ENCODE measurements around the gene MEX3A. TPM values are rescaled to one million over a fixed set of nuclear protein-coding genes. Genes with fewer than 3 reads are reported as not detected.
"Not testable (repeated sequence)": the region's sequence is repeated elsewhere in the genome, so short reads cannot be mapped to it uniquely, and the experiment has no call there.

MEX3A gene
- total RNA-seq, 1 experiment from 2014 or later: 90.0 TPM

DNA sequence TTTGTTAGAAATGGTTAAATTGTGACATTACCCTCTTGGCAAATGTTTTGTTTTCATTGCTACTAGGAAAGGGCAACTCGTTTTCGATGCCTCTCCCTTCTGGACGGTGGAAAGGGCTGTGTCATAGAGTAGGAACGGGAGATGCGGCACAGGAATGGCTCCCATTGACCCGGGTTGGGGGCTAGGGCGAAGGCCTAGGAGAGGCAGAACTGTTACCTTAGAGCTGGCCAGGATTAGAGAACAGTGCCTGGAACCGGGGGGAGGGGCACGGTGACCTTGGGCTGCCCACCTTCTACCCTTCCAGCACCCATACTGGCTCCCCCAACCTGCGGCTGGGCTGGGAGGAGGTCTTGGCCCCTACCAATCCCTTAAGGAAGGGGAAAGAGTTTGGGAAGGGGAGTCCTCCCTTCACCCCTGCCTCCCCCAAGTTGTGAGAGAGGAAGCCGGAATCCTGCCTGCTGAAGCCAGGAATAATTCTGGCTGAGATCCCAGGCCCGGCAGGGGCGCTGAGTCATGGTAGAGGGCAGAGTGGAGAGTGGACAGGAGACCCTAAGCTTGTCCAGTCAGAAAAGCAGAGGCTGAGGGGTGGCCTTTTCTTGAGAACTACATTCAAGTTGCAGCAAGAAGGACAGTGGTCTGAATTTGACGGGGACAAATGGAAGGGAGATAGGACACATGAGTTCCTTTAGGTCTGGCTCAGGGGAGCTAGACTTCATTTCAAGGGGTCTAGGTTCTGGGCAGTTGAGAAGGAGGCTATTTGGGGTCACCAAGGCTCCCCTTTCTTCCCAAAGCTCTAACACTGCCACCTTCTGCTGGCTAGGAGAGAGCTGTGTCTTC lies 40.5 kb upstream of the MEX3A start:
- Histone ChIP-seq H3K36me3 (ENCODE audit: insufficient read depth, low read length, poor library complexity, severe bottlenecking) (no peaks in the 10 kb centered on the region), H3K4me1 (ENCODE audit: insufficient read depth, low read length, poor library complexity, severe bottlenecking) (peaks cover 84% of the 10 kb centered on the region), H3K4me3 (ENCODE audit: low read depth, low read length, poor library complexity, severe bottlenecking) (no peak overlapping the region), H3K9me3 (ENCODE audit: low read depth, low read length, poor library complexity, severe bottlenecking) (no peaks in the 10 kb centered on the region), H3K27ac (ENCODE audit: low read depth, low read length, poor library complexity, severe bottlenecking) (peak overlapping the region; percentile 80), H3K27me3 (replicated peaks; ENCODE audit: insufficient read depth, low read depth, low read length, poor library complexity) (no peaks in the 10 kb centered on the region)
- ChIA-PET CTCF (interaction anchor here (1.5 kb wide), 1 partner anchor 26 kb away, joined by 3 read pairs; no protein-coding TSS in a partner anchor), POLR2A (ENCODE audit: low non-redundant PET) (interaction anchor here (0.6 kb wide), 1 partner anchor 159 kb away, joined by 3 read pairs; no protein-coding TSS in a partner anchor)
- intact Hi-C loops (cut with micrococcal nuclease; ENCODE audit: unreplicated experiment): no loop called here
- DNase-seq (ENCODE audit: low spot score): no peak
- BruUV-seq (replicated peaks): no TSS peak
- TF ChIP-seq, protein P1, sequence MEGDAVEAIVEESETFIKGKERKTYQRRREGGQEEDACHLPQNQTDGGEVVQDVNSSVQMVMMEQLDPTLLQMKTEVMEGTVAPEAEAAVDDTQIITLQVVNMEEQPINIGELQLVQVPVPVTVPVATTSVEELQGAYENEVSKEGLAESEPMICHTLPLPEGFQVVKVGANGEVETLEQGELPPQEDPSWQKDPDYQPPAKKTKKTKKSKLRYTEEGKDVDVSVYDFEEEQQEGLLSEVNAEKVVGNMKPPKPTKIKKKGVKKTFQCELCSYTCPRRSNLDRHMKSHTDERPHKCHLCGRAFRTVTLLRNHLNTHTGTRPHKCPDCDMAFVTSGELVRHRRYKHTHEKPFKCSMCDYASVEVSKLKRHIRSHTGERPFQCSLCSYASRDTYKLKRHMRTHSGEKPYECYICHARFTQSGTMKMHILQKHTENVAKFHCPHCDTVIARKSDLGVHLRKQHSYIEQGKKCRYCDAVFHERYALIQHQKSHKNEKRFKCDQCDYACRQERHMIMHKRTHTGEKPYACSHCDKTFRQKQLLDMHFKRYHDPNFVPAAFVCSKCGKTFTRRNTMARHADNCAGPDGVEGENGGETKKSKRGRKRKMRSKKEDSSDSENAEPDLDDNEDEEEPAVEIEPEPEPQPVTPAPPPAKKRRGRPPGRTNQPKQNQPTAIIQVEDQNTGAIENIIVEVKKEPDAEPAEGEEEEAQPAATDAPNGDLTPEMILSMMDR (conservative IDR thresholded peaks at IDR 0.05; ENCODE audit: low read depth, low read length): no peak
- TF ChIP-seq EZH2 (IDR thresholded peaks at IDR 0.05; ENCODE audit: borderline replicate concordance, low read depth, low read length, poor library complexity, severe bottlenecking): no peak

DNA sequence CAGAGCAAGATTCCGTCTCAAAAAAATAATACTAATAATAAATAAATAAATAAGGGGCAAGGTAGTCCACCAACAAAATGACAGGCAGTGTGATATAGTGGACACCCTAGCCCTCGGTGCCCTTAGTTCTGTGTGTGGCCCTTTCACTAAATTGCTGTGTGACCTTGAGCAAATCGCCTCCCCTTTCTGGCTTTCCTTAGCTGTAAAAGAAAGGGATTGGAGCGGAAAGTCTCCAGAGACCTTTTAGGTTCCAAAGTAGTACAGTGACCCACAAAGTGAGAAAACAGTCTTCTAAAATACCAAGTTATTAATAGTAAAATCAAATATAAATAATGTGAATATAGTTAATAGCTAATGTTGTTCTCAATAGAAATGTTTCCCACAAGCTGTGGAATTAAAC lies 39.8 kb upstream of the MEX3A start:
- DNase-seq (ENCODE audit: low spot score): no peak
- intact Hi-C loops (cut with micrococcal nuclease; ENCODE audit: unreplicated experiment): no loop called here
- H3K27me3 ChIP-seq (replicated peaks; ENCODE audit: insufficient read depth, low read depth, low read length, poor library complexity): no peaks in the 10 kb centered on the region
- BruUV-seq (replicated peaks): no TSS peak
- no peaks in the 10 kb centered on the region for H3K9me3 ChIP-seq (ENCODE audit: low read depth, low read length, poor library complexity, severe bottlenecking)
- H3K27ac ChIP-seq (ENCODE audit: low read depth, low read length, poor library complexity, severe bottlenecking): peak overlapping the region; percentile 80
- ChIA-PET POLR2A (ENCODE audit: low non-redundant PET) (interaction anchor here (0.6 kb wide), 1 partner anchor 159 kb away, joined by 3 read pairs; no protein-coding TSS in a partner anchor), CTCF (interaction anchor here (1.5 kb wide), 1 partner anchor 25 kb away, joined by 3 read pairs; no protein-coding TSS in a partner anchor)
- no peaks in the 10 kb centered on the region for H3K36me3 ChIP-seq (ENCODE audit: insufficient read depth, low read length, poor library complexity, severe bottlenecking)
- H3K4me1 ChIP-seq (ENCODE audit: insufficient read depth, low read length, poor library complexity, severe bottlenecking): peaks cover 83% of the 10 kb centered on the region
- TF ChIP-seq, protein P1 (conservative IDR thresholded peaks at IDR 0.05; ENCODE audit: low read depth, low read length): no peak
- TF ChIP-seq EZH2 (IDR thresholded peaks at IDR 0.05; ENCODE audit: borderline replicate concordance, low read depth, low read length, poor library complexity, severe bottlenecking): no peak
- no peak overlapping the region for H3K4me3 ChIP-seq (ENCODE audit: low read depth, low read length, poor library complexity, severe bottlenecking)

DNA sequence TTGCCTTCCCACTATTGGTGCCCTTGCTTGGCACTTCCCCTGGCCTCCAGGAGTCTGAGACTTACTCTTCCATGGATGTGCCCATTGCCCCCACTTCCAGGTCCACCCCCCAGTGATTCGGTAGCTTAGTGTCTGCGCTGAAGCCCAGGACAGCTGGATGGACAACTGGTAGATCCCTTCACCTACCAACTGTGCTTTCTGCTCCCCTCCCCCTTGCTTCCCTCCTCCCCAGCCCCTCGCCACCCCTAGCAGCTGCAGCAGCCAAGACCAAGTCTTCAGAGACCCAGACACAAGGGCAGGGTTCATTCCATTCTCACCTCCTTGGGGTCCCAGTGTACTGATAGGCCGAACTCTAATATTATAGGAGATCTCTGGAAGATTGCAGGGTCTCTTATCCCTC lies 39.2 kb upstream of the MEX3A start:
- no peak overlapping the region for H3K4me3 ChIP-seq (ENCODE audit: low read depth, low read length, poor library complexity, severe bottlenecking)
- no peaks in the 10 kb centered on the region for H3K9me3 ChIP-seq (ENCODE audit: low read depth, low read length, poor library complexity, severe bottlenecking)
- peaks cover 77% of the 10 kb centered on the region for H3K4me1 ChIP-seq (ENCODE audit: insufficient read depth, low read length, poor library complexity, severe bottlenecking)
- no peaks in the 10 kb centered on the region for H3K36me3 ChIP-seq (ENCODE audit: insufficient read depth, low read length, poor library complexity, severe bottlenecking)
- TF ChIP-seq, protein P1 (conservative IDR thresholded peaks at IDR 0.05; ENCODE audit: low read depth, low read length): no peak
- no peak for TF ChIP-seq EZH2 (IDR thresholded peaks at IDR 0.05; ENCODE audit: borderline replicate concordance, low read depth, low read length, poor library complexity, severe bottlenecking)
- DNase-seq (ENCODE audit: low spot score): no peak
- ChIA-PET POLR2A (ENCODE audit: low non-redundant PET) (no interaction called here), CTCF (no interaction called here)
- BruUV-seq (replicated peaks): no TSS peak
- no peaks in the 10 kb centered on the region for H3K27me3 ChIP-seq (replicated peaks; ENCODE audit: insufficient read depth, low read depth, low read length, poor library complexity)
- peak overlapping the region; percentile 80 for H3K27ac ChIP-seq (ENCODE audit: low read depth, low read length, poor library complexity, severe bottlenecking)
- intact Hi-C loops (cut with micrococcal nuclease; ENCODE audit: unreplicated experiment): no loop called here

DNA sequence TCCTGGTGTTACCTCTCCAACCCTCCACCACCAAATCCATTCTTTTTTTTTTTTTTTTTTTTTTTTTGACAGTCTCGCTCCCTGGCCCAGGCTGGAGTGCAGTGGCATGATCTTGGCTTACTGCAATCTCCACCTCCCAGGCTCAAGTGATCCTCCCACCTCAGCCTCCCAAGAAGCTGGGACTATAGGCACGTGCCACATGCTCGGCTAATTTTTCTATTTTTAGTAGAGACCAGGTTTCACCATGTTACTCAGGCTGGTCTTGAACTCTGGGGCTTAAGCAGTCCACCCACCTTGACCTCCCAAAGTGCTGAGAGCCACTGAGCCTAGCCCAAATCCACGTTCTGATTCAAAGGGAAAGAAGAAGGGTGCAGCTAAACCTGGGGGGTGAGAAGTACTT lies 38.7 kb upstream of the MEX3A start:
- intact Hi-C loops (cut with micrococcal nuclease; ENCODE audit: unreplicated experiment); H3K27me3 ChIP-seq (replicated peaks; ENCODE audit: insufficient read depth, low read depth, low read length, poor library complexity); POLR2A ChIA-PET (ENCODE audit: low non-redundant PET); H3K4me3 ChIP-seq (ENCODE audit: low read depth, low read length, poor library complexity, severe bottlenecking); H3K9me3 ChIP-seq (ENCODE audit: low read depth, low read length, poor library complexity, severe bottlenecking); CTCF ChIA-PET; DNase-seq (ENCODE audit: low spot score); H3K36me3 ChIP-seq (ENCODE audit: insufficient read depth, low read length, poor library complexity, severe bottlenecking); BruUV-seq (replicated peaks): not testable (repeated sequence)
- Histone ChIP-seq H3K27ac (ENCODE audit: low read depth, low read length, poor library complexity, severe bottlenecking) (peak overlapping the region; percentile 22), H3K4me1 (ENCODE audit: insufficient read depth, low read length, poor library complexity, severe bottlenecking) (peaks cover 72% of the 10 kb centered on the region)
